GM19467 (cell line): Measurements from ENCODE around the gene MCU.
"Not testable (repeated sequence)": the region's sequence is repeated elsewhere in the genome, so short reads cannot be mapped to it uniquely, and the experiment has no call there.

Experiments
- ATAC-seq: cut with Tn5 transposase; IDR thresholded peaks from one replicate; pipeline ENCODE4 v1.9.1; 2021; ENCODE audit warnings: mild to moderate bottlenecking, moderate library complexity; ENCODE audit not compliant: unreplicated experiment

Gene MCU

DNA sequence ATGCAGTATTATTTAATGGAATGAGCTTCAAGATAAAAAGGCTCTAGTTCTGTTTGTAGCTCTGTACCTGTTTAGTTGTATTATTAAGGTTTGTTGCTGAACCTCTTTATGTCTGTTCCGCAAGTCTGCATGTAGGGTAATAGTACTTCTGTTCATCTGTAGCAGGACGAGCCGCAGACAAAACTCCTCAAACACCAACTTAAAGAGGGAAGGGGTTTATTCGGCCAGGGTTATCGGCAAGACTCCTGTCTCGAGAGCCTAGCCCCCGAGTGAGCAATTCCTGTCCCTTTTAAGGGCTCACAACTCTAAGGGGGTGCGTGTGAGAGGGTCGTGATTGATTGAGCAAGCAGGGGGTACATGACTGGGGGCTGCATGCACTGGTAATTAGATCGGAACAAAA lies 67.0 kb downstream of the MCU start:
- ATAC-seq = not testable (repeated sequence)

DNA sequence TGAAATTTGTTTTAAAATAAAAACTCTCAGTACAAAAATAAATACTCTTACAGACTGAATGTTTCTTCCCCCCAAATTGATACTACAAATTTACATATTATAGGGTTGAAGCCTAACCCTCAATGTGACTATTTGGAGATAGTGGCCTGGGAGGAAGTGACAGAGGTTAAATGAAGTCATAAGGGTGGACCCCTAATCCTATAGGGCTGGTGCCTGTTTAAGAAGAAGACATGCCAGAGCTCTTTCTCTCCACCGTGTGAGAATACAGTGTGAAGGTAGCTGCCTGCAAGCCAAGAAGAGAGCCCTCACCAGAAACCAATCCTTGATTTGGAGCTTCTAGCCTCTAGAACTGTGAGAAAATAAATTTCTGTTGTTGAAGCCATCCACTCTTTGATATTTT lies 67.6 kb downstream of the MCU start:
- no peak for ATAC-seq

DNA sequence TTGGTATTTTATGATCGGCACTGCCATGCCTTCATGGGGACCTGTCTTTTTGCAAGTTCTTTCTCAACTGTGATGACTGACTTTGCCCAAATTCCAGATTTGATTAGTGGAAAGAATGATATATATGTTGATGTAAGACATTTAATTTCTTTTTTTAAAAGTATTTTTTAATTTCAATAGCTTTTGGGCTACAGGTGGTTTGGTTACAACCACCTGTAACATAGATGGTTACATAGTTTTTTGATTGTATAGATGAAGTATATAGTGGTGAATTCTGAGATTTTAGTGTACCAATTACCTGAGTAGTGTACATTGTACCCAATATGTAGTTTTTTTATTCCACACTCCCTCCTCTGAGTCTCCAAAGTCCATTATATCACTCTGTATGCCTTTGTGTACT lies 69.6 kb downstream of the MCU start:
- no peak for ATAC-seq

DNA sequence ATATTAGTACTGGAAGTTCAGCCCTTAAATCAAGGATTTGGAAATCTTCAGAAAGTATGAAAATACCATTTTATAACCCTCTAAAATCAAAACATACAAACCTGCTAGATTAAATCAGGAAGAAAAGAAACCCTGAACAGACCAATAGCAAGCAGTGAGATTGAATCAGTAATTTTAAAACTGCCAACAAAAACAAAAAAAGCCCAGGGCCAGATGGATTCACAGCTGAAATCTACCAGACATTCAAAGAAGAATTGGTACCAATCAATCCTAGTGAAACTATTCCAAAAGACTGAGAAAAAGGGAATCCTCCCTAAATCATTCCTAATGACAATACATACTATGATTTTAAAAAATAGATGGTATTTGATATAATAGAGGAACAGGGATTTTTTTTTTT lies 70.1 kb downstream of the MCU start:
- no peak for ATAC-seq

DNA sequence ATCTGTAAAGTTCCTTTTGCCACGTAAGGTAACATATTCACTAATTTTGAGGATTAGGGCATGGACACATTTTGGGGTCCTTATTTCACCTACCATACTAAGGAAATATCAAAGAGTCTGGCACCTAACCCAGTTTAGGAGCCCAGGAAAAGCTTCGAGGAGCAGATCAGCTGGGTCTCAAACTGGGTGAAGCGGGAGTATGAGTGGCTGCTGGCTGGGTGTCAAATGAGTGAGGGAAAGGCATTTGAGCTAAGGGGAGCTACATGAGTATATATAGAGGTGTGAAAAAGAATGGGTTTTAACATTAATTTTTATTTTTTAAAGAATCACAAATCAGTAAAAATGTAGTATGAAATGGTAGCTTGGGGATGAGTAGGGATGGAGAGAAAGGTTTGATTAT lies 71.3 kb downstream of the MCU start:
- no peak for ATAC-seq

DNA sequence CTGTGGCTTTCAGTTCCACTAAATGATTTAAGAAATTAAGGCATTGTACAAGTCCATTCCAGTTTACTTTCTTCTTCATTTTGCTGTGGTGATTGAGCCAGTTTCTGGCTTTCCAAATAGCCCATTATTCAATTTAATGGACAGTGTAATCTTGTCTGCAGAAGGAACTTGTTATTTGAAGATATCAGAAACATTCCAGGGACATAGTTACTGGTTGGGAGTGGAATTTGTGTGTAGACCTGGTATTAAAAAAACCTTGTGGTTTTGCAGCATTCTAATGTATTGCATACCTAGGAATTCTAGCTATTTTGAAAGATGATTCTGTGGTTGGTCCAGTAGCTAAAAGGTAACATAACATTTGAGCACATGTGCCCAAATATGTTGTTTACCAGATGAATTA lies 72.2 kb downstream of the MCU start:
- no peak for ATAC-seq

DNA sequence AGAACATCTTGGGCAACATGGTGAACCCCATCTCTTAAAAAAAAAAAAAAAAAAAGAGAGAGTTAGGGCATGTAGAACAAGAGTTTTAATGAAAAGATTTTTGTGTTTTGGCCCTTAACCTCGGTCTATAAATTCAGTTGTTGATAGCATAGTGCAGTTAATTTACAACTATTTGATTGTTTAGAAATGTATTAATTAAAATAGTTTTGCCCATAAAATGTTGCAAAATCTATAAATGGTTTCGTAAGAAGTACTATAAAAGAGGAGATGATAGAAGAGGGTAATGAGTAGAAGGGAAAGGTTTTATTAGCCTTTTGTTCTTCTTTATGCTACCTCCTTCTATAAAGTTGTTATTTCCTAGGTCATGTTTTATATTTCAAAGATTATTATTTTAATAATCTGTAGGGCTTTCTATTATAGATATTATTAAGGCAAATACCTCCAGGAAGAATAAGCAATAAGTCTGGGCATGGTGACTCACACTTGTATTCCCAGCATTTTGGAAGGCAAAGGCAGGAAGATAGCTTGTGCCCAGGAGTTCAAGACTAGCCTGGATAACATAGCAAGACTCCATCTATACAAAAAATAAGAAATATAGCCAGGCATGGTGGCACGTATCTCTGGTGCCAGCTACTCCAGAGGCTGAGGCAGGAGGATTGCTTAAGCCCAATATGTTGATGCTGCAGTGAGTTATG lies 73.3 kb downstream of the MCU start:
- no peak for ATAC-seq

DNA sequence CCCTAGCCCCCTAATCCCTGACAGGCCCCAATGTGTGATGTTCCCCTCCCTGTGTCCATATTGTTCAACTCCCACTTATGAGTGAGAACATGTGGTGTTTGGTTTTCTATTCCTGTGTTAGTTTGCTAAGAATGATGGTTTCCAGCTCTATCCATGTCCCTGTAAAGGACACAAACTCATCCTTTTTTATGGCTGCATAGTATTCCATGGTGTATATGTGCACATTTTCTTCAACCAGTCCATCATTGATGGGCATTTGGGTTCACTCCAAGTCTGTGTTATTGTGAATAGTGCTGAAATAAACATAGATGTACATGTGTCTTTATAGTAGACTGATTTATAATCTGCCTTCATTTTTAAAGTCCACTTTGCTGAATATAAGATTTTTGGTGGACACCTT lies 79.3 kb downstream of the MCU start:
- not testable (repeated sequence) for ATAC-seq

DNA sequence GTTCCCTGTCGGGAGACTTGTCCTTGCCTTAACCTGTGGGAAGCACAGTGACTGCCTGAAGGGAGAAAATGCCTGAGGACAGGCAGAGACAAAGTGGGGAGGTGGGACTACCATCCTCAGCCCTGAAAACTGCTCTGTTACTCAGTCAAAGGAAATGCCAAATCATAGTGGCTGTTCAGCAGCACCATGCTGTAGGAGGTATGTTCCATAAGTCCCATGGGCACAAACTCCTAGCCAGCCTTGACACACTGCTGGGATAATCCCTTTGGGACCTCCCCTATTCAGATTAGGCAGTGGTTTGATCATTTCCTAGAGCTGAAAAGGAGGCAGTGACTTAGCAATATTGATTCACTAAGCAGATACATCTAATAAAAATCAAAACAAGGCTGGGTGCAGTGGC lies 80.1 kb downstream of the MCU start:
- ATAC-seq = no peak

DNA sequence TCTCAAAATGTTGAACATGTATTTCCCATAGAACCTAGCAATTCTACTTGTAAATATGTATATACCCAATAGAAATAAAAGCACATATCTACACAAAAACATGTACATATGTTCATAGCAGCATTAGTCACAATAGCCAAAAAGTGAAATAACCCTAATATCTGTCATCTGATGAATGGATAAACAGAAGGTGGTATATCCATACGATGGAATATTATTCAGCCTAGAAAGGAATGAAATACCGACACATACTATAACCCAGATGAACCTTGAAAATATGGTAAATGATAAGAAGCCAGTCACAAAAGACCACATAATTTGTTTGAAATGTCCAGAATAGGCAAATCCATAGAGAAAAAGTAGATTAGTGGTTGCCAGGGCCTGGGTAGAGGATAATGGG lies 87.9 kb downstream of the MCU start:
- ATAC-seq = no peak

DNA sequence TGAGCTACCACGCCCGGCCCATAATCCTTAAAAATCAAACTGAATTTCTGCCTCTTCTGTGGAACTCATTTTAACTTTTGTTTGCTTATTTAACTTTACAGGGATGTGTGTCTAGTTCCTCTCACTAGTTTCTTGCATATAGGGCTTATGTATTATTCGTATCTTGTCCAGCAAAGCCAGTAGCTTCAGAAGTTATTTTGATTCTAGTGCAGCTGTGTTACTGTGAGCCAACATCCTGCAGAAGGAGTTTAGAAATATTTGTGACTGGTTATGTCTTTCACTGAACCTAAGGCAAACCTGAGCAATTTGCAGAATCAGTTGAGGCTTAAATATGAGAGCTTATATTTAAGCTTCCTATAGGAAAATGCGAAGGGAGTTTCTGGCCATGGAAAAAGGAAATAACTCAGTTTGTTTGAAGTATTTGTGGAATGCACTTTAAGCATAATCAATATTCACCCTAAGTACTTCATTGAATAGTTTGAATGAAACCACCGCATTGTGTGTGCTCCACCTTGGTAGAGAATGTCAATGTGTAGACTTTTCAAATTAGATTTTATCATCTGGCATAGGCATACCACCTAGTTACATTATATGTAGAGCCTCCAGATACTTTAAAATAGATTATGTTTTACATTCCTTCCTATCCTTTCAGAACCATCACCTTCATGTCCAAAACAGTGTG lies 90.8 kb downstream of the MCU start:
- no peak for ATAC-seq

DNA sequence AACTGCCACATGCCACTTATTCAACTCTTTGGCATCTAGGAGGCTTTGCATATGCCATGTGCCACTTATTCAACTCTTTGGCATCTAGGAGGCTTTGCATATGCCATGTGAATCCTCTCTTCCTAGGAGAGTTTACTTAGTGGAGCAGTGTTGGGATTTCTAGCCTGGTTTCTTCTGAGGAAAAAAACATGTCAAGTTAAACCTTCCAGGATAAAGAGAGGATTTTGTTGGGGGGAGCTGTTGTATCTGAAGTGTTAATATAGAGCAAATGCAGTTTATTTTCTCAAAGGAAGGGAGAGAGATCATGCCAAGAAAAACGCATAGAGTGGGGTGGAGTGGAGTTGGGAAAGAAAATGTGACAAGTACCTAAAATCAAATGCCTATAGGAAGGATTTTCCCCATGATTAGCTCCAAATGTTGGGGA lies 91.5 kb downstream of the MCU start:
- no peak for ATAC-seq

DNA sequence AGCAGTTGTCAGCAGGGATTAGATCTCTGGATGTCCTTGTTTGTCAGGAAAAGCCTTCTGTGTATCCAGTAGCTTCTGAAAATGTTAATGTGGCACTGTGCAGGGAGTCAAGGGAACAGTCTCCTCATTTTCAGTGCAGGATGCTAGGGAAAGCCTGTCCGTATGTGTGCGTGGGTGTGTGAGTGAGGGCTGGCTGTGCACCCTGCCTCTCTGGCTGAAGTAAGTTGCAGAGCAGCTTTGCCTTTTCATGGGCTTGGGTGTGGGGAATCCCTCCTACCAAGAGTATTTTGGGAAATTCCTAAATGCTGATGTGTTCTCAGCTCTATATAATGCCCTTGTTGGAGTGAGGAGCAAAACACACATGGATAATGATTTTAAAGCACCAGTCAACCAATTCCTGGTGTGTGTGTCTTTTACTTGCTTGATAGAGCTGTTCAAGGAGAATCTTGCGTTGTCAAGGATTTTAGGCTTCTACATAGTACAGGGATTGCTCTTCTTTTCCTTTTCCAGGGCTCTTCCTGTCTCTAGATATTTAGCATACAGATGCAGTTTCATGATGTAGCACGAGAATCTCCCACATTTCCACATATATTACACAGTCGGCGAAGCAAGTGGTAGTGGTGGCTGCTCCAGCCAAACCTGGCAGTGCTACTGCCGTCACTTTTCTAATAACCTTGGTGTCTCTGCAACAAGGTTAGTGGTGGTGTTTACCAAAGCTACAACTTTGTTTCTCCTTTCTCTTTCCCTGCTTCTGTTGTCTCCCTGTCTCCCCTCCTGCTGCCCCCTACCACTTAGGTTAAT lies 92.8 kb downstream of the MCU start:
- no peak for ATAC-seq

DNA sequence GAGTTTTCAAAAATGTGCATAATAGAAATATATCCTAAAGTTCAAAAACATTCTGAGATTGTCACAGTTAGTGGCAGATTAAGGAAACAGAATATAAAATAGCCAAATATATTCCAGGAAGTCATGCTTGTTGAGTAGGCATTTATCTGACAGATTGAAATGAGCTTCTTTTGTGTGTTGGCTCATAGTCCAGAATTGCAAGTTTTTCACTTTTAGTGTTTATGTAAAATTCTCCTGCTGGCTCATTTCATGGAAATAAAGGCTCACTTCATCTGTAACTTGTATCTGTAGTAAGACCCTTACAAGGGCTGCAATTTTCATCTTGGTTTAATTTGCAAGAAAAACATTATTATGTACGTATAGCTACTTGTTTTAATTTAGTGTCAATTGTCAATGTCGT lies 93.5 kb downstream of the MCU start:
- no peak for ATAC-seq

DNA sequence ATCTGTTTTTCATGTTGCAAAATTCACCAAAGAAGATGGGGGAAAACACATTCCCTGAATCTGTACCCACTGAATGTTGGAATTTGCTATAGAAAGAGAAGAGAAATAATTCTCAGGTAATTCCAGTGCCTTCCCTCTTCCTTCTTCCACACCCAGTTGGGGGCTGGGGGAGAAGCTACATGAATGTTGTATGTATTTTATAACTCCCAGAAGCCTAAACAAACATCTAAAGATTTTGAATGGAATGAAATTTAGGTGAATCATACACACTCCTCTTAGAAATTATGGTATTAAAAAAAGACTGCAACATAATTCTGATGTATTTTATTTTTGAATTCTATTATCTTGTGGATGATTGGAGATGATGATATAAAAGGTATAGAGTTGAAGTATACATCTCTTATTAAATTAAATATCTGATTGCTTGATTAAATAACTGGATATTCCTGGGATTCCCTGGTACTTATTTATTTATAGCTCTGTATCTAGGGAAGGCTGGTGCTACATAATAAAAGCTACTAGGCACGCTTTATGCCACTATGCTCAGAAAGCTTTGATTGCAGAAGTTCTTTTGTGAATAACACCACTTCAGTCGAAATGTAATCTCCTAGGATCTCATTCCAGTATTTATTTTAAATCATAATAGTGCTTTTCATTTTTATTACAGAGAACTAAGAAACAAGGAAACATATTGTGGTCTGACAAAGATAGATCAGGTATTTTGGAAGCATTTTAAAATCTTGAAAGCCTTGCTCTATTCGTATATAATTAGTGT lies 98.5 kb downstream of the MCU start:
- no peak for ATAC-seq

DNA sequence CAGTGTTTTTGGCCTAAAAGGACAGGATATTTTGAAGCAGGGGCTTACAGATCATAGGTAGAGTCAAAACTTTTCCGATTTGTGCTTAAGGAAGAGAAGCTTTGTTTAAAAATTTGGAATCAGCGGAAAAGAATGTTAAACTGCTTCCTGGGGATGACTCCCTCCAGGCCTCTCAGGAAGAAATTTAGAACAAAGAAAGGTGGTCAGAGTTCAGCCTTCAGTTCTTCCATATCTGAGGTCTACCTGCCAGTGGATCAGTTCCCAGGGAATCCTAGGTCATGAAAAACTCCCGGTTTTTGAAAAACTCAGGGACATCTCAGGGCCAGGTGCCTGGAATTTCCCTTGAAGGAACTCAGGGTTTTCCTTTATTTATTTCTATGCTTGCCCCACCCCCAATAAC lies 100.3 kb downstream of the MCU start:
- ATAC-seq = no peak

DNA sequence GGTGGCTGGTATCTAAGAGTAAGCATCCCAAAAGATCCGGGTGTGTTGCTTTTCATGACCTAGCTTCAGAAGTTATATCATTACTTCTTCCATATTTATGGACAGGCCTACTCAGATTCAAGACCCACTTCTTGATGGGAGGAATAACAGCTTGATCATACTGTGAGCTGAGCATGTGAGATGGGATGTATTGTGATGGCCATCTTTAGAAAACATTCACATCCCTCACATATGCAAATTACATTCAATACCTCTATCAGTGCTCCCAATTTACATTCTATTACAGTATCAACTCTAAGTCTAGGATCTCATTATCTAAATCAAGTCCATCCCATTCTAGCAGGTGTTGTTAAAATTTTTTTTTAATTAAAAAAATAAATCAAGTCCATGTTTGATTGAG lies 101.8 kb downstream of the MCU start:
- no peak for ATAC-seq

DNA sequence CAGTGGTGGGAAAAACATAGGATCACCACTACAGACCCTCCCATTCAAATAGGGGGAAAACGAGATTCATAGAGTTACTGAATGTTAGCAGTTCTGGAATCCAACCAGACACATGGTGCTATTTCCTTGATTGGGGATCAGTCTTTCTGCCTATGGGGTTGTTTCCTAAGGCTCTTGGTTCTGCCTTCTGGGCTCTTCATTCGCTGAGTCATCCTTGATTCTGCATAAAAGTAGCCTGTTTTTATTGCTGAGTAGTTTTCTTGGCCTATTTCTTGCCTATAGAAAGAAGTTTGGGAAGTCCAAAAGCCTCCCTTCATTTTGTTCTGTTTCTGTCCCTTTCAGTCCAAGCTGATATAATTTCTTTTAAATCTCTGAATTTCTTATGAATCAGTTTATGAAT lies 102.3 kb downstream of the MCU start:
- ATAC-seq = no peak

DNA sequence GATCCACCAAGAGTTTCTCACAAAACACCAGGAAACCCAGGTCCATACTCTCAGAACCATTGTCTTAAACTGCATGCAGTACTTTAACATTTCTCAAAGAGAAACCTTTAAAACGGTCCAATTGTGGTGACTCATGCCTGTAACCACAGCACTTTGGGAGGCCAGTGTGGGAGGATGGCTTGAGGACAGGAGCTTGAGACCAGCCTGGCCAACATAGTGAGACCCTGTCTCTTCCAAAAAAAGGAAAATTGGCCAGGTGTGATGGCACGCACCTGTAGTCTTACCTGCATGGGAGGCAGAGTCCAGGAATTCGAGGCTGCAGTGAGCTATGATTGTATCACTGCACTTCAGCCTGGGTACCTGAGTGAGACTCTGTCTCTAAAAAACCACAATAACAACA lies 104.1 kb downstream of the MCU start:
- no peak for ATAC-seq

DNA sequence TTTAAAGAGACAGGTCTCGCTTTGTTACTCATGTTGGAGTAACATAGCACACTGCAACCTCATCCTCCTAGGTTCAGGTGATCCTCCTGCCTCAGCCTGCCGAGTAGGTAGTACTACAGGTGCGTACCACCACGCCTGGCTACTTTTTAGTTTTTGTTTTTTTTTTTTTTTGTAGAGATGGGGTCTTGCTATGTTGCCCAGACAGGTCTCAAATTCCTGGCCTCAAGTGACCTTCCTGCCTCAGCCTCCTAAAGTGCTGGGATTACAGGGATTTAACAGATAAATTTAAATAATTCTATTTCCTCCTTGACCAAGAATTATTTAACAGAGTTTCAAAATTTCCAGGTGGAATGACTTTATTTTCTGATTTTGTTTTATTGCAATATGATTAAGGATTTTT lies 104.6 kb downstream of the MCU start:
- ATAC-seq = no peak

DNA sequence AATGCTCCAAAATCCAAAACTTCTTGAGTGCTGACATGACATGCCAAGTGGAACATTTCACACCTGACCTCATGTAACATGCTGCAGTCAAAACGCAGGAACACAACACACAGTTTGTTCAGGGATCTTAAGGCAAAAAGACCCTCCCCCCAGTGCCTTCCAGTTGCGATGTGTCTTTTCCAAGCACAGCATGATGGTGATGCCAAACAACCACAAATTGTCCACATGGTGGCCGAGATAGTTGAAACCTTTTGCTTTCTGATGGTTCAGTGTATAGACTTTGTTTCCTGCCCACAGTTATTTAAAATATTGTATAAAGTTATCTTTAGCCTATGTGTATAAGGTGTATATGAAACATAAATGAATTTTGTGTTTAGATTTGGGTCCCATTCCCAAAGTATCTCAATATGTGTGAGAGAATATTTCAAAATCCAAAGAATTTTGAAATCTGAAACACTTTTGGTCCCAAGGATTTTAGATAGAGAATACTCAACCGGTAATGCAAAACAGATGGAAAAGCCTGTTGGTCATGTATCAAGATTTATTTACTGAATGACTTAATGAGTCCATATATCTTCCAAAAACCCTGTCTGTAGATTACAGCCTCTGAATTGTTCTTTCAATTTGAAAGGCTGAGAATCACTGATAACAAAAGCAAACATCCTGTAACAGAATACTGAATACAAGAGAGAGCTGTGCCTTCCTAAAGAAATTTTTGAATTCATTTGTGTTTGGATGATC lies 108.2 kb downstream of the MCU start:
- ATAC-seq = no peak
